Esophagus (tissue), 2 donors: Measurements from ENCODE around the gene GLB1L2. TPM values are rescaled to one million over a fixed set of nuclear protein-coding genes. Genes with fewer than 3 reads are reported as not detected.

Experiments used
- H3K27ac ChIP-seq, 2 donors: one replicate each; pipeline ENCODE4 v1.5.1; 2013; ENCODE audit warnings: low read depth in 2 of 2, mild to moderate bottlenecking in 2 of 2, inconsistent platforms in 1 of 2, low read length in 1 of 2, moderate library complexity in 1 of 2
- H3K27me3 ChIP-seq, 2 donors: one replicate each; pipeline ENCODE4 v1.6.1; 2013; ENCODE audit warnings: low read length in 2 of 2, control low read depth in 1 of 2, mild to moderate bottlenecking in 1 of 2; ENCODE audit not compliant: insufficient read depth in 2 of 2, control insufficient read depth in 1 of 2
- H3K36me3 ChIP-seq, 2 donors: one replicate each; pipeline ENCODE4 v1.6.1; 2013; ENCODE audit warnings: low read length in 1 of 2; ENCODE audit not compliant: control insufficient read depth in 2 of 2, insufficient read depth in 2 of 2
- H3K4me1 ChIP-seq, 2 donors: one replicate each; pipeline ENCODE4 v1.6.1; 2013; ENCODE audit warnings: low read length in 1 of 2; ENCODE audit not compliant: control insufficient read depth in 2 of 2, insufficient read depth in 2 of 2
- H3K4me3 ChIP-seq, 2 donors: one replicate each; pipeline ENCODE4 v1.5.1; 2013; ENCODE audit warnings: low read length in 2 of 2, mild to moderate bottlenecking in 2 of 2, low read depth in 1 of 2, moderate library complexity in 1 of 2
- H3K9me3 ChIP-seq, 2 donors: one replicate each; pipeline ENCODE4 v1.6.1; 2013; ENCODE audit warnings: mild to moderate bottlenecking in 2 of 2, low read depth in 1 of 2, low read length in 1 of 2, moderate library complexity in 1 of 2; ENCODE audit not compliant: control insufficient read depth in 2 of 2, insufficient read depth in 1 of 2
- WGBS, 2 donors: extraction: QIAGEN DNeasy Blood & Tissue Kit; methylation state at CpG; one replicate each; pipeline ENCODE4 v1.1.7; 2013; 5-methylcytosine and 5-hydroxymethylcytosine counted together
- polyA plus RNA-seq, 2 donors: library from polyadenylated mRNA; stranded (reverse); fragments of 200-250 nt; gene quantifications; one replicate each; pipeline ENCODE4 v1.2.3, GENCODE V29; 2013
- donor health status: healthy with polysubstance abuse.
- donor health status: Bipolar disorder and iron deficiency.

GLB1L2 gene
- polyA plus RNA-seq, 2 donors, result 2.4 to 3.2 TPM

DNA sequence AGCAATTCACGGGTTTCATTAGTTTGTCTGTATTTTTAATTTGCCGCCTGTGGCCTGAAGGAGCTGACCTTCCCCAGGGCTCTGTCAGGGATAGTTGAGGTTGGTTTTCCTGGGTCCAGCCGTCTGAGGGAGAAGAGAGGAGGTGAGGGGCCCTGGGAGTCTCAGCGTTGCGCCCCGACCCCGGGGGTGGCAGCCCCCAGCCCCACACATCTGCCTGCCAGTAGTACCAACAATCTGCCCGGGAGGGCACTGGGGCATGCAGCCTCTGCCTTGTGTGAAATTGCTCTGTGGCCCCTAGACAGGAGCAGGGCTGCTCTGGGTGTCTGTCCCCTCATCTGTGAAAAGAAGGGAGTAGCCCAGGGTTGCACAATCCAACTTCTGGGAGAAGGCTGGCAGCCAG, 73.6 kb downstream of the GLB1L2 start:
- no peaks in the 10 kb centered on the region for H3K4me1 ChIP-seq
- H3K4me3 ChIP-seq, result no peak overlapping the region
- no peaks in the 10 kb centered on the region for H3K27me3 ChIP-seq
- no peaks in the 10 kb centered on the region for H3K36me3 ChIP-seq
- WGBS, 2 donors, result 79 to 83% methylated on average over 8 of the region's 8 CpGs
- H3K9me3 ChIP-seq, result no peaks in the 10 kb centered on the region
- no peak overlapping the region for H3K27ac ChIP-seq

GRCh38 chr11:134405841-134406240, 74.1 kb downstream of the GLB1L2 start:
- WGBS, 2 donors, result 78 to 80% methylated on average over 9 of the region's 9 CpGs
- Histone ChIP-seq H3K27me3 (peaks cover 0 to 1% of the 10 kb centered on the region in 2 donors), H3K27ac (no peak overlapping the region), H3K4me3 (no peak overlapping the region), H3K9me3 (no peaks in the 10 kb centered on the region), H3K36me3 (no peaks in the 10 kb centered on the region), H3K4me1 (no peaks in the 10 kb centered on the region)

DNA sequence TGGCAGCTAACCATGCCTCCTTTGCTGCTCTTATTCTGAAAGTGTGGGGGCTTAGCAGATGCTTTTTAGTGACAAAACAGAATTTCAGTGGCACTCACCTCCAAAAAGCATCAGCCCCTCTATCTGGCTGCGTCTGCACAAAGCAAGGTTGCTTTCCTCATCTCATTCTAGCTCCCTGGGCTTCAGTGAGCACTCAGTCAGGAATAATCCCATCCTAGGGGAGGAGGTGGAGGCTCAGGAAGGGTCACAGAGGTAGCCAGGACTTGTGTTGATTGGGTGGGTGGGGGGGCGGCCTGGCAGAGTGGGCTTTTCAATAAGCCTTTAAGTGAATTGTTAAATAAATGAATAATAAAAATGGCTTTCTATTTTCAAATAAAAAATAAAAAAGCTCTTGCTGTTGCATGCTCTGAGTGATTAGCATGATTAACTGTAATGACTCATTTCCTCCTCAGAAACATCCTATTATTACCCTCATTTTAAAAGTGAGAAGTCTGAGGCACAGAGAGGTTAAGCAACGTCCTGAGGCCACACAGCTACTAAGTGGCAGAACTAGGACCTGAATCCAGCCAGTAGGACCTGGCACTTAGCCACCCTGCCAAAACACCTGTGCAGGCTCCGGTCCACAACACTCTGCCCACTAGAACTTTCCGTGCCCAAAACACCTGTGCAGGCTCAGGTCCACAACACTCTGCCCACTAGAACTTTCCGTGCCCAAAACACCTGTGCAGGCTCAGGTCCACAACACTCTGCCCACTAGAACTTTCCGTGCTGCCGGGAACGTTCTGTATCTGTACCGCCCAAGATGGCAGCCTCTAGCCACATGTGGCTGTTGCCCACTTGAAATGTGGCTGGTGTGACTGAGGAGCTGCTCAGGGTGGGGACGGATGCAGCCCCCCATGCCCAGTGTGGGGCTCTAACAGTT, 74.7 kb downstream of the GLB1L2 start:
- Histone ChIP-seq H3K27ac (no peak overlapping the region), H3K27me3 (peaks cover 0 to 7% of the 10 kb centered on the region in 2 donors), H3K4me1 (peaks cover 0 to 3% of the 10 kb centered on the region in 2 donors), H3K9me3 (no peaks in the 10 kb centered on the region), H3K36me3 (no peaks in the 10 kb centered on the region), H3K4me3 (no peak overlapping the region)
- 69 to 72% methylated on average over 11 of the region's 11 CpGs for WGBS, 2 donors

- H3K27ac ChIP-seq, result no peak overlapping the region
- no peaks in the 10 kb centered on the region for H3K36me3 ChIP-seq
- H3K4me1 ChIP-seq, result peaks cover 0 to 3% of the 10 kb centered on the region in 2 donors
- no peak overlapping the region for H3K4me3 ChIP-seq
- 54 to 63% methylated on average over 12 of the region's 12 CpGs for WGBS, 2 donors
- H3K27me3 ChIP-seq, result peaks cover 0 to 11% of the 10 kb centered on the region in 2 donors
- H3K9me3 ChIP-seq, result no peaks in the 10 kb centered on the region
Measured at GRCh38 chr11:134407321-134407828, 75.6 kb downstream of the GLB1L2 start.

GRCh38 chr11:134407923-134408322, 76.1 kb downstream of the GLB1L2 start:
- peaks cover 2 to 7% of the 10 kb centered on the region in 2 donors for H3K4me1 ChIP-seq
- H3K36me3 ChIP-seq, result no peaks in the 10 kb centered on the region
- no peak overlapping the region for H3K4me3 ChIP-seq
- H3K27ac ChIP-seq, result no peak overlapping the region
- 37 to 38% methylated on average over 8 of the region's 8 CpGs for WGBS, 2 donors
- H3K9me3 ChIP-seq, result no peaks in the 10 kb centered on the region
- peaks cover 0 to 13% of the 10 kb centered on the region in 2 donors for H3K27me3 ChIP-seq

- WGBS, 2 donors, result 67 to 71% methylated on average over 15 of the region's 15 CpGs
- Histone ChIP-seq H3K9me3 (no peaks in the 10 kb centered on the region), H3K4me3 (no peak overlapping the region), H3K27me3 (peaks cover 0 to 16% of the 10 kb centered on the region in 2 donors), H3K36me3 (no peaks in the 10 kb centered on the region), H3K4me1 (peaks cover 2 to 7% of the 10 kb centered on the region in 2 donors), H3K27ac (no peak overlapping the region)
Measured at GRCh38 chr11:134409552-134410429, 78.0 kb downstream of the GLB1L2 start.

- Histone ChIP-seq H3K36me3 (no peaks in the 10 kb centered on the region), H3K9me3 (no peaks in the 10 kb centered on the region), H3K27ac (no peak overlapping the region), H3K4me3 (no peak overlapping the region), H3K27me3 (peaks cover 0 to 16% of the 10 kb centered on the region in 2 donors), H3K4me1 (peaks cover 2 to 7% of the 10 kb centered on the region in 2 donors)
- WGBS, 2 donors, result 74 to 77% methylated on average over 5 of the region's 5 CpGs
Measured at GRCh38 chr11:134410766-134411165, 79.0 kb downstream of the GLB1L2 start.

DNA sequence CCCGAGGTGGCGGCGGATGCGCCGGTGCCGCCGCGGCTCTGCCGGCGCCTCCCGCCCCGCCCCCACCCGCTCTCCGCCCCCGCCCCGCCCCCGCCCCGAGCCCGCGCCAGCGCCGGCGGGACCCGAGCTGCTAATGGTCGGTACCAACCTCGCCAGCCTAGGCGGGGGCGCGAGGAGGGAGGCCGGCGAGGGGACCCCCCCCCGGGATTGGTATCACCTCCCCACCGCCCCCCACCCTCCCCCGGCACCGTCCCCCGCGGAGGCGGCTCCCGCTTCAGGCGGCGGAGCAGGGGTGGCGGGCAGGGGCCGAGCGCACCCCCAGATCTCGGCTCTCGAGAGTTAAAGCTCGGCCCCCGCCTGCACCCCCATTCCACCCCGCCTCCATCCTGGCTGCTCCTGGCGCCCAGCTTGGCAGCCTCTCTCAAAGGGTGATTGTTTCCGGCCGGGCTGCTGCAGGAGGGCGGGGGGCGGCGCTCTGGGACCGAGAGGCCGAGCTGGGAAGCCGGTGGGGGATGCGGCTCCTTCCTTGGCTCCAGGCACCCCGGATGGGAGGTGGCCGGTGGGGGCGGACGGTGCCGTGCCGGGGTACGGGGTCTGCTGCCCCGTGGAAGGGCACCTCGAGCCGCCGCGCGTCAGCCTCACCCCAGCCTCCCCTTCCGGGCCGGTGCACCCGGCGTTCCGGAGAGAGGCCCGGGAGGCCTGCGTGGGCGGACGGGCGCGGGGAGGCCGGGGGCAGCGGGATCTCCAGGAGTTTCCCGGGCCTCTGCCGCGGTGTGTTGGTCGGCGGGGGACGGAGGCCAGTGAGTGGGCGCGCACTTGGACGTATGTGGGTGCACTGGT, 80.6 kb downstream of the GLB1L2 start, which contains the start of gene B3GAT1:
B3GAT1 (minus strand) TSS at position 40 of the 840 bp plus-strand sequence. CDS start 24,583 bp downstream, outside the sequence.
- Histone ChIP-seq H3K4me1 (peaks cover 2 to 7% of the 10 kb centered on the region in 2 donors), H3K9me3 (no peaks in the 10 kb centered on the region), H3K27ac (no peak within 1 kb of the TSS), H3K27me3 (peaks cover 0 to 16% of the 10 kb centered on the region in 2 donors), H3K36me3 (no peaks in the 10 kb centered on the region), H3K4me3 (peak within 1 kb of the TSS; percentile 14 to 34)
- 1% methylated on average over 39 to 92 of the region's 94 CpGs for WGBS, 2 donors
